Upper lobe of right lung (tissue), 1 donor: Measurements from ENCODE around the gene YBEY. TPM values are rescaled to one million over a fixed set of nuclear protein-coding genes. Genes with fewer than 3 reads are reported as not detected.
A peak's percentile ranks its signal among the peaks of the same experiment; 100 is the strongest.

Experiments used
- ATAC-seq: fragments of 200-7000 bp; cut with Tn5 transposase; one replicate; pipeline ENCODE4 v1.9.1; 2020; ENCODE audit warnings: mild to moderate bottlenecking, moderate library complexity
- DNase-seq: peaks from one replicate; pipeline ENCODE4 v3.0.0-alpha.2; 2020
- H3K27ac ChIP-seq: fragments of 200-600 bp; one replicate; pipeline ENCODE4 v1.8.0; 2022
- H3K27me3 ChIP-seq: fragments of 200-600 bp; one replicate; pipeline ENCODE4 v1.8.0; 2022; ENCODE audit warnings: mild to moderate bottlenecking
- H3K36me3 ChIP-seq: fragments of 200-600 bp; one replicate; pipeline ENCODE4 v1.8.0; 2022
- H3K4me1 ChIP-seq: fragments of 200-600 bp; one replicate; pipeline ENCODE4 v1.8.0; 2022
- H3K4me3 ChIP-seq: fragments of 200-600 bp; one replicate; pipeline ENCODE4 v1.8.0; 2022; ENCODE audit warnings: mild to moderate bottlenecking
- H3K9me3 ChIP-seq: fragments of 200-600 bp; one replicate; pipeline ENCODE4 v1.8.0; 2022
- intact Hi-C: fragments of 100-400 bp; cut with DNase I; formaldehyde crosslinking; loops from one replicate; pipeline ENCODE4 v1.11.0; 2022
- total RNA-seq: library from RNA; stranded (reverse); fragmentation: NEBNext Ultra II Directional; extraction: Animal tissue kit (Norgen Biotek cat#: 25700); gene quantifications from one replicate; pipeline ENCODE4 v1.2.1, GENCODE V29; 2021
- TF ChIP-seq, protein P1 (sequence below): fragments of 200-600 bp; IDR thresholded peaks from one replicate; pipeline ENCODE4 v1.8.0; 2022; ENCODE audit warnings: antibody characterized with exemption
- donor health status: DM: no; HTN: yes; CAD: no; lungs with severe emphysema.

The YBEY gene
- total RNA-seq, 1 donor from 2014 or later = 14.0 TPM

DNA sequence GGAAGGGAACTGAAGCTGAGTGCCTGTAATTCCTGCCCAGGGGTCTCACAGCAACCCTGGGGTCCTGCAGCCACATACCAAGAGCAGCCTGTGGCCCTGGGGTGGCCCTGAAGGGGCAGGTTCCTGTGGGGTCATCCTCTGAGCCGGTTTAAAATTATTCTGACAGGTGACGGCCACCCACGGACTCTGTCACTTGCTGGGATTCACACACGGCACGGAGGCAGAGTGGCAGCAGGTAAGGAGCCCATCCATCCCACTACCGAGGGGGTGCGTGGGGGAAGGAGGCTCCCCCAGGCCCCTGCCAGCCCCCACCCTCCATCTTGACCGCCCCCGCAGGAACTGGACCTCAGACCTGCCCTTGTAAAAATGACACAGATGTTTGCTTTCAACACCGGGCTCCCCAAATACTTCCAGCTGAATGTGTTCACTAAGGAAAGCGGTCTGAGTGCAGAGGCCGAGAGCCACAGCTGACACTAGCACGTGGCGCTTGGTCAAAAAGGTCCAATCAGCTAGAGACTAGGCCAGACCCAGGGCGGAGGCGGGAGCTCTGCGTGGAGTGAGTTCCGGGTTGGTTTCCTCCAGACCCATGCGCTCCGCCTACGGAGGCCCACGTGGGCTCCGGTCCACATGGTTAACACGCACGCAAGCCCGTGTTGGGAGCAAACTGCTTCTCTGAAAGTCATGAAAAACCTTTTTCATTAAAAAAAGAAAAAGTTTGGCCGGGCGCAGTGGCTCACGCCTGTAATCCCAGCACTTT, 10.0 kb downstream of the YBEY start:
- Histone ChIP-seq H3K36me3 (peaks cover 11% of the 10 kb centered on the region), H3K4me3 (peak overlapping the region; percentile 5), H3K4me1 (peaks cover 18% of the 10 kb centered on the region), H3K27ac (peak overlapping the region; percentile 25), H3K27me3 (no peaks in the 10 kb centered on the region), H3K9me3 (no peaks in the 10 kb centered on the region)
- TF ChIP-seq, protein P1, sequence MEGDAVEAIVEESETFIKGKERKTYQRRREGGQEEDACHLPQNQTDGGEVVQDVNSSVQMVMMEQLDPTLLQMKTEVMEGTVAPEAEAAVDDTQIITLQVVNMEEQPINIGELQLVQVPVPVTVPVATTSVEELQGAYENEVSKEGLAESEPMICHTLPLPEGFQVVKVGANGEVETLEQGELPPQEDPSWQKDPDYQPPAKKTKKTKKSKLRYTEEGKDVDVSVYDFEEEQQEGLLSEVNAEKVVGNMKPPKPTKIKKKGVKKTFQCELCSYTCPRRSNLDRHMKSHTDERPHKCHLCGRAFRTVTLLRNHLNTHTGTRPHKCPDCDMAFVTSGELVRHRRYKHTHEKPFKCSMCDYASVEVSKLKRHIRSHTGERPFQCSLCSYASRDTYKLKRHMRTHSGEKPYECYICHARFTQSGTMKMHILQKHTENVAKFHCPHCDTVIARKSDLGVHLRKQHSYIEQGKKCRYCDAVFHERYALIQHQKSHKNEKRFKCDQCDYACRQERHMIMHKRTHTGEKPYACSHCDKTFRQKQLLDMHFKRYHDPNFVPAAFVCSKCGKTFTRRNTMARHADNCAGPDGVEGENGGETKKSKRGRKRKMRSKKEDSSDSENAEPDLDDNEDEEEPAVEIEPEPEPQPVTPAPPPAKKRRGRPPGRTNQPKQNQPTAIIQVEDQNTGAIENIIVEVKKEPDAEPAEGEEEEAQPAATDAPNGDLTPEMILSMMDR = no peak
- ATAC-seq = peak; percentile 93
- peak; percentile 91 for DNase-seq
- intact Hi-C loops = no loop called here

DNA sequence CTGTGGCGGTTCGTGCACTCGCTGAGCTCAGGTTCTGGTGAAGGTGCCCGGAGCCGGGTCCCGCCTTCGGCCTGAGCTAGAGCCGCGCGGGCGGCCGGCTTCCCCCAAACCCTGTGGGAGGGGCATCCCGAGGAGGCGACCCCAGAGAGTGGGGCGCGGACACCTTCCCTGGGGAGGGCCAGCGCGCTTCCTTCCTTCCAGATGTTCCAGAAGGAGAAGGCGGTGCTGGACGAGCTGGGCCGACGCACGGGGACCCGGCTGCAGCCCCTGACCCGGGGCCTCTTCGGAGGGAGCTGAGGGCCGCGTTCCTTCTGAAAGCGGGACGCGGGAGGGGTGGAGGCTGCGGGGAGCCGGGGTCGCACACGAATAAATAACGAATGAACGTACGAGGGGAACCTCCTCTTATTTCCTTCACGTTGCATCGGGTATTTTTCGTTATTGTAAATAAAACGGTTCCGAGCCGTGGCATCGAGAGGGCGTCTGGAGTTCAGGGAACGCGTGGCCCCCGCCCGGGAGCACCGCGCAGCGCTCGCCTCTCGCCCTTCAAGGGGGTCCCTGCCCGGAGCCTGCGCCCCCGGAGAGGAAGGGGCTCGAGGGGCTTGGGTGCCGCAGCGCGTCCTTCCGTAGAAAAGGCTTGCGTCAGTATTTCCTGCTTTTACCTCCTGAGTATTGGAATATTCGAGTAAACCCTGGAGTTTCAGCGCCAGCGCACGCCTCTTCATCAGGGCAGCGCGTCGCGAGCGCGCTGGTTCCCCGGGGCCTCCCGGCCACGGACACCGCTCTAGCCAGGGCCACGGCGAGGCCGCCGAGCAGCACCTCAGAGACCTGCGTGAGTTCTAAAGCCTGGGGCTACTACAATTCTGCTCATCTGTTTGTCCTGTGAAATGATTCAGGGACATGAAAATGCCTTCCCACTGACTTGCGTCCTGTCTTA, 11.5 kb downstream of the YBEY start:
- DNase-seq (no peak), ATAC-seq (peak; percentile 3)
- Histone ChIP-seq H3K27me3 (no peaks in the 10 kb centered on the region), H3K36me3 (no peaks in the 10 kb centered on the region), H3K27ac (no peak overlapping the region), H3K9me3 (no peaks in the 10 kb centered on the region), H3K4me3 (peak overlapping the region; percentile 53), H3K4me1 (peaks cover 18% of the 10 kb centered on the region)
- TF ChIP-seq, protein P1 = no peak
- intact Hi-C loops = no loop called here

DNA sequence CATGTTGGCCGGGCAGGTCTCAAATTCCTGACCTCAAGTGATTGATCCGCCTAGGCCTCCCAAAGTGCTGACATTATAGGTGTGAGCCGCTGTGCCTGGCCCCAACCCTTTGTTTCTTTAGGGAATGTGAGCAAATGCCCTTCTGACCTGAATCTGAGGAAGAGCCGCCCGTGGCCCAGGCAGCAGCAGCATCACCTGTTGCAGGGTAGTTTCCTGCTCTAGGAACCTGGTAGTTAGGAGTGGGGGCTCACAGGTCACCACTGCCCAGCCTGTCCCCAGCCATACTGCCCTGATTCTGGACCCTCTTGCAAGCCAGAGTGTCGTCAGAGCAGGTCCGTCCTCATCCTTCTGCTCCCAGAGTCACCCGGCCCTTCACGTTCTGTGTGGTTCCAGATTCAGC, 13.0 kb downstream of the YBEY start:
- Histone ChIP-seq H3K4me1 (peaks cover 18% of the 10 kb centered on the region), H3K27me3 (no peaks in the 10 kb centered on the region), H3K9me3 (no peaks in the 10 kb centered on the region), H3K36me3 (no peaks in the 10 kb centered on the region), H3K4me3 (no peak overlapping the region), H3K27ac (no peak overlapping the region)
- no peak for DNase-seq
- ATAC-seq = no peak
- TF ChIP-seq, protein P1 = no peak
- intact Hi-C loops = no loop called here

DNA sequence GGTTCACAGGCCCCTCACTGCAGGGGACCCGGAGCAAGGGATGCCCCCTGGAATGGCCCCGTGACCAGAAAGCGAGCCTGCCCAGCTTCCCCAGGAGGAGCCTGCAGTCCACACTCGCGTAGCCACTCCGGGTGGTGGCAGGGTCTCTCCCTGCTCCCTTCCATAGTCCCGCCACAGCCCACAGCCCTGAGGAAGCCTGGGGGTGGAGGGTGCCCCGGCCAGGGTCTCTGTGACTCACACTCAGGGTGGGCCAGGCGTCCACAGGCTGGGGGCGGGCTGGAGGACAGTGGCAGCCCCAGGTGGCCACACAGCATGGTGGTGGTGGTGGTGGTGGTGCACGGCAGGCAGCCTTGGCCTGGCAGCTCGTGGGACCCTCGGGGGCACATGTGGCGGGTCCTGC, 15.6 kb downstream of the YBEY start:
- ATAC-seq (no peak), DNase-seq (no peak)
- TF ChIP-seq, protein P1 = no peak
- no peaks in the 10 kb centered on the region for H3K27me3 ChIP-seq
- peaks cover 12% of the 10 kb centered on the region for H3K4me1 ChIP-seq
- intact Hi-C loops = no loop called here
- no peaks in the 10 kb centered on the region for H3K36me3 ChIP-seq
- H3K27ac ChIP-seq = no peak overlapping the region
- H3K9me3 ChIP-seq = no peaks in the 10 kb centered on the region
- H3K4me3 ChIP-seq = no peak overlapping the region

DNA sequence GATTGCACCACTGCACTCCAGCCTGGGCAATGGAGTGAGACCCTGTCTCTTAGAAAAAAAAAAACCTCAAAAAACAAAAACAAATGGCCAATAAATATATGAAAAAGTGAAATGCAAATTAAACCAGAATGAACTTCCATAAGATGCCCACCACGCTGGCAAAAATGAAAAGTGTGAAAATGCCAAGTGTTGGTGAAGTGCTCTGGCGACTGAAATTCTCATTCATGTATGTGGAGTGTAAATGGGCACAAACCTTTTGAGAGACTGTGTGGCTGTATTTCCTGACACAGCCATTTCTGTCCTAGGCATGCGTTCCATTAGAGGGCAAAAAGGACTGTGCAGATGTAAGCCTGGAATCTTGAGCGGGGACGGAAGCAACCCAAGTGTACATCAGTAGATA, 18.3 kb downstream of the YBEY start:
- intact Hi-C loops = no loop called here
- Histone ChIP-seq H3K4me3 (no peak overlapping the region), H3K9me3 (no peaks in the 10 kb centered on the region), H3K4me1 (no peaks in the 10 kb centered on the region), H3K27ac (no peak overlapping the region), H3K27me3 (no peaks in the 10 kb centered on the region), H3K36me3 (no peaks in the 10 kb centered on the region)
- ATAC-seq = no peak
- no peak for DNase-seq
- TF ChIP-seq, protein P1 = no peak
